PC-9 (cell line): Measurements from ENCODE around the gene CD300H.

Source experiments
- EZH2 ChIP-seq: fragments of 200-600 bp; sonication (generic); IDR thresholded peaks from 2 replicates; pipeline ENCODE4 v1.8.0; 2017; ENCODE audit warnings: antibody characterized with exemption, low read depth
- TF ChIP-seq, protein P1 (sequence below): fragments of 200-600 bp; sonication (generic); conservative IDR thresholded peaks from 2 replicates; pipeline ENCODE4 v1.6.1; 2017; ENCODE audit warnings: mixed run types, antibody characterized with exemption, mild to moderate bottlenecking, moderate library complexity

DNA sequence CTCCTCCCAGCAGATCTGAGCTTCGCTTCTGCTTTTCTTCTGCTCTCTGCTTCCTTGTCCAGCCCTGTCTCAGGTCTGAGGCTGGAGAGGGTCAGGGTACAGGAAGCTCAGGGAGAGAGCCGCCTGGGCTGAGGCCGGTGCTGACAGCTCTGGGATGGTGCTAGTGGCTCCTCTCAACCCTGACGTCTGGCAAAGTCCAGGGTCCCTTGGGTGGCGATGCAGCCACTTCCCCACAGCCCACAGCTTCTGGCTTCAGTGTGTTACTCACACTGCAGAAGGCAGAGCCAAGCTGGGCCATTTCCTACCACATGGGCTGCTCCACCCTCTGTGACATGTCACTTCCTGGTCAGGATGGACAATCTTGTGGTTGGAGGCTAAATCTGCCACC lies 21.5 kb downstream of the CD300H start, which contains the start of gene CD300C:
- TF ChIP-seq, protein P1, sequence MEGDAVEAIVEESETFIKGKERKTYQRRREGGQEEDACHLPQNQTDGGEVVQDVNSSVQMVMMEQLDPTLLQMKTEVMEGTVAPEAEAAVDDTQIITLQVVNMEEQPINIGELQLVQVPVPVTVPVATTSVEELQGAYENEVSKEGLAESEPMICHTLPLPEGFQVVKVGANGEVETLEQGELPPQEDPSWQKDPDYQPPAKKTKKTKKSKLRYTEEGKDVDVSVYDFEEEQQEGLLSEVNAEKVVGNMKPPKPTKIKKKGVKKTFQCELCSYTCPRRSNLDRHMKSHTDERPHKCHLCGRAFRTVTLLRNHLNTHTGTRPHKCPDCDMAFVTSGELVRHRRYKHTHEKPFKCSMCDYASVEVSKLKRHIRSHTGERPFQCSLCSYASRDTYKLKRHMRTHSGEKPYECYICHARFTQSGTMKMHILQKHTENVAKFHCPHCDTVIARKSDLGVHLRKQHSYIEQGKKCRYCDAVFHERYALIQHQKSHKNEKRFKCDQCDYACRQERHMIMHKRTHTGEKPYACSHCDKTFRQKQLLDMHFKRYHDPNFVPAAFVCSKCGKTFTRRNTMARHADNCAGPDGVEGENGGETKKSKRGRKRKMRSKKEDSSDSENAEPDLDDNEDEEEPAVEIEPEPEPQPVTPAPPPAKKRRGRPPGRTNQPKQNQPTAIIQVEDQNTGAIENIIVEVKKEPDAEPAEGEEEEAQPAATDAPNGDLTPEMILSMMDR: no peak
- no peak for TF ChIP-seq EZH2
